ENCODE results near the gene RIPOR2.
"Not testable (repeated sequence)": the region's sequence is repeated elsewhere in the genome, so short reads cannot be mapped to it uniquely, and the experiment has no call there.

RIPOR2 gene

GRCh38 chr6:24966381-24966780 lies 30.6 kb upstream of the RIPOR2 start:
- no peak overlapping the region for H3K27ac Mint-ChIP-seq
- no peaks in the 10 kb centered on the region for H3K36me3 Mint-ChIP-seq (ENCODE audit: low read depth)
- no peaks in the 10 kb centered on the region for H3K27me3 Mint-ChIP-seq
- no peaks in the 10 kb centered on the region for H3K9me3 Mint-ChIP-seq
- no peak overlapping the region for H3K4me3 Mint-ChIP-seq
- peaks cover 54% of the 10 kb centered on the region for H3K4me1 Mint-ChIP-seq (ENCODE audit: low read depth)

- no peaks in the 10 kb centered on the region for H3K27me3 Mint-ChIP-seq
- H3K9me3 Mint-ChIP-seq, result no peaks in the 10 kb centered on the region
- peaks cover 6% of the 10 kb centered on the region for H3K36me3 Mint-ChIP-seq (ENCODE audit: low read depth)
- no peak overlapping the region for H3K4me3 Mint-ChIP-seq
- H3K27ac Mint-ChIP-seq, result no peak overlapping the region
- H3K4me1 Mint-ChIP-seq (ENCODE audit: low read depth), result peaks cover 62% of the 10 kb centered on the region
Observed at GRCh38 chr6:24963887-24964570, 28.3 kb upstream of the RIPOR2 start.

GRCh38 chr6:24963339-24963738 lies 27.6 kb upstream of the RIPOR2 start:
- no peaks in the 10 kb centered on the region for H3K9me3 Mint-ChIP-seq
- H3K27me3 Mint-ChIP-seq, result no peaks in the 10 kb centered on the region
- no peak overlapping the region for H3K4me3 Mint-ChIP-seq
- peaks cover 6% of the 10 kb centered on the region for H3K36me3 Mint-ChIP-seq (ENCODE audit: low read depth)
- H3K4me1 Mint-ChIP-seq (ENCODE audit: low read depth), result peaks cover 62% of the 10 kb centered on the region
- no peak overlapping the region for H3K27ac Mint-ChIP-seq

- Mint-ChIP-seq H3K36me3 (ENCODE audit: low read depth) (peaks cover 6% of the 10 kb centered on the region), H3K27me3 (no peaks in the 10 kb centered on the region), H3K4me3 (no peak overlapping the region), H3K4me1 (ENCODE audit: low read depth) (peaks cover 66% of the 10 kb centered on the region), H3K27ac (peak overlapping the region; percentile 47), H3K9me3 (no peaks in the 10 kb centered on the region)
Observed at GRCh38 chr6:24961852-24962251, 26.1 kb upstream of the RIPOR2 start.

GRCh38 chr6:24960991-24961475 lies 25.3 kb upstream of the RIPOR2 start:
- H3K4me3 Mint-ChIP-seq, result peak overlapping the region; percentile 59
- no peaks in the 10 kb centered on the region for H3K9me3 Mint-ChIP-seq
- peak overlapping the region; percentile 77 for H3K27ac Mint-ChIP-seq
- peaks cover 73% of the 10 kb centered on the region for H3K4me1 Mint-ChIP-seq (ENCODE audit: low read depth)
- H3K36me3 Mint-ChIP-seq (ENCODE audit: low read depth), result peaks cover 6% of the 10 kb centered on the region
- no peaks in the 10 kb centered on the region for H3K27me3 Mint-ChIP-seq

- Mint-ChIP-seq H3K36me3 (ENCODE audit: low read depth) (peaks cover 6% of the 10 kb centered on the region), H3K4me3 (peak overlapping the region; percentile 50), H3K9me3 (no peaks in the 10 kb centered on the region)
Observed at GRCh38 chr6:24959319-24959718, 23.6 kb upstream of the RIPOR2 start.

GRCh38 chr6:24957199-24957598 lies 21.4 kb upstream of the RIPOR2 start:
- peaks cover 85% of the 10 kb centered on the region for H3K4me1 Mint-ChIP-seq (ENCODE audit: low read depth)
- no peaks in the 10 kb centered on the region for H3K9me3 Mint-ChIP-seq
- H3K27me3 Mint-ChIP-seq, result no peaks in the 10 kb centered on the region
- peaks cover 6% of the 10 kb centered on the region for H3K36me3 Mint-ChIP-seq (ENCODE audit: low read depth)
- H3K27ac Mint-ChIP-seq, result no peak overlapping the region
- H3K4me3 Mint-ChIP-seq, result no peak overlapping the region

More at GRCh38 chr6:24959319-24959718, 23.6 kb upstream of the RIPOR2 start:
- no peaks in the 10 kb centered on the region for H3K27me3 Mint-ChIP-seq
- peak overlapping the region; percentile 80 for H3K27ac Mint-ChIP-seq
- peaks cover 86% of the 10 kb centered on the region for H3K4me1 Mint-ChIP-seq (ENCODE audit: low read depth)

GRCh38 chr6:24953726-24954125 lies 18.0 kb upstream of the RIPOR2 start:
- no peaks in the 10 kb centered on the region for H3K36me3 Mint-ChIP-seq (ENCODE audit: low read depth)
- H3K27me3 Mint-ChIP-seq, result no peaks in the 10 kb centered on the region
- H3K4me1 Mint-ChIP-seq (ENCODE audit: low read depth), result peaks cover 86% of the 10 kb centered on the region
- H3K9me3 Mint-ChIP-seq, result no peaks in the 10 kb centered on the region
- H3K4me3 Mint-ChIP-seq, result no peak overlapping the region
- H3K27ac Mint-ChIP-seq, result no peak overlapping the region

GRCh38 chr6:24951811-24952299 lies 16.1 kb upstream of the RIPOR2 start:
- peaks cover 4% of the 10 kb centered on the region for H3K36me3 Mint-ChIP-seq (ENCODE audit: low read depth)

GRCh38 chr6:24950218-24950941 lies 14.6 kb upstream of the RIPOR2 start:
- Mint-ChIP-seq H3K9me3 (peaks cover 12% of the 10 kb centered on the region), H3K4me1 (ENCODE audit: low read depth) (peaks cover 75% of the 10 kb centered on the region), H3K36me3 (ENCODE audit: low read depth) (peaks cover 8% of the 10 kb centered on the region), H3K27me3 (no peaks in the 10 kb centered on the region), H3K27ac (peak overlapping the region; percentile 52), H3K4me3 (peak overlapping the region; percentile 3)

More at GRCh38 chr6:24951811-24952299, 16.1 kb upstream of the RIPOR2 start:
- Mint-ChIP-seq H3K4me3 (peak overlapping the region; percentile 72), H3K27me3 (no peaks in the 10 kb centered on the region), H3K9me3 (peaks cover 9% of the 10 kb centered on the region), H3K27ac (peak overlapping the region; percentile 79), H3K4me1 (ENCODE audit: low read depth) (peaks cover 87% of the 10 kb centered on the region)

- H3K27me3 Mint-ChIP-seq, result no peaks in the 10 kb centered on the region
- peak overlapping the region; percentile 93 for H3K27ac Mint-ChIP-seq
- peaks cover 23% of the 10 kb centered on the region for H3K9me3 Mint-ChIP-seq
- H3K4me3 Mint-ChIP-seq, result peak overlapping the region; percentile 68
- peaks cover 21% of the 10 kb centered on the region for H3K36me3 Mint-ChIP-seq (ENCODE audit: low read depth)
- peaks cover 65% of the 10 kb centered on the region for H3K4me1 Mint-ChIP-seq (ENCODE audit: low read depth)
Observed at GRCh38 chr6:24949020-24949569, 13.3 kb upstream of the RIPOR2 start.

- H3K36me3 Mint-ChIP-seq (ENCODE audit: low read depth), result peaks cover 23% of the 10 kb centered on the region
- not testable (repeated sequence) for H3K4me3 Mint-ChIP-seq, H3K27me3 Mint-ChIP-seq
- peaks cover 56% of the 10 kb centered on the region for H3K4me1 Mint-ChIP-seq (ENCODE audit: low read depth)
- peak overlapping the region; percentile 9 for H3K27ac Mint-ChIP-seq
- peaks cover 24% of the 10 kb centered on the region for H3K9me3 Mint-ChIP-seq
Observed at GRCh38 chr6:24948261-24948660, 12.5 kb upstream of the RIPOR2 start.

GRCh38 chr6:24947636-24948035 lies 11.9 kb upstream of the RIPOR2 start:
- H3K27me3 Mint-ChIP-seq, result no peaks in the 10 kb centered on the region
- H3K4me3 Mint-ChIP-seq, result no peak overlapping the region
- peaks cover 57% of the 10 kb centered on the region for H3K4me1 Mint-ChIP-seq (ENCODE audit: low read depth)
- peaks cover 24% of the 10 kb centered on the region for H3K9me3 Mint-ChIP-seq
- H3K36me3 Mint-ChIP-seq (ENCODE audit: low read depth), result peaks cover 28% of the 10 kb centered on the region
- H3K27ac Mint-ChIP-seq, result no peak overlapping the region

- peaks cover 28% of the 10 kb centered on the region for H3K36me3 Mint-ChIP-seq (ENCODE audit: low read depth)
- H3K27me3 Mint-ChIP-seq, result no peaks in the 10 kb centered on the region
- H3K9me3 Mint-ChIP-seq, result peaks cover 24% of the 10 kb centered on the region
- H3K27ac Mint-ChIP-seq, result no peak overlapping the region
- peaks cover 53% of the 10 kb centered on the region for H3K4me1 Mint-ChIP-seq (ENCODE audit: low read depth)
- no peak overlapping the region for H3K4me3 Mint-ChIP-seq
Observed at GRCh38 chr6:24945054-24945453, 9.3 kb upstream of the RIPOR2 start.

- Mint-ChIP-seq H3K27me3 (no peaks in the 10 kb centered on the region), H3K4me1 (ENCODE audit: low read depth) (peaks cover 52% of the 10 kb centered on the region), H3K9me3 (peaks cover 24% of the 10 kb centered on the region), H3K27ac (no peak overlapping the region), H3K4me3 (no peak overlapping the region), H3K36me3 (ENCODE audit: low read depth) (peaks cover 28% of the 10 kb centered on the region)
Observed at GRCh38 chr6:24943774-24944173, 8.0 kb upstream of the RIPOR2 start.
